Pulmonary artery endothelial cell (primary cell): ENCODE results near the gene TTLL9. TPM values are rescaled to one million over a fixed set of nuclear protein-coding genes. Genes with fewer than 3 reads are reported as not detected.

Experiments used
- DNase-seq: peaks from one replicate; pipeline ENCODE4 v3.0.0-alpha.2; 2011; ENCODE audit warnings: low read depth, low spot score
- total RNA-seq: library from RNA; depleted of rRNA; stranded (reverse); fragments of >200 nt; gene quantifications from 2 replicates; pipeline ENCODE4 v1.2.3, GENCODE V29; 2014

TTLL9 gene
- total RNA-seq, 1 donor from 2014 or later, result 0.07 TPM

GRCh38 chr20:31977080-31977479, 106.6 kb downstream of the TTLL9 start:
- no peak for DNase-seq

- no peak for DNase-seq
Measured at GRCh38 chr20:31979713-31980426, 109.4 kb downstream of the TTLL9 start.

GRCh38 chr20:31981784-31982183, 111.3 kb downstream of the TTLL9 start:
- DNase-seq, result no peak

- no peak for DNase-seq
Measured at GRCh38 chr20:31984981-31985471, 114.6 kb downstream of the TTLL9 start.

GRCh38 chr20:31987744-31988143, 117.3 kb downstream of the TTLL9 start:
- no peak for DNase-seq

- DNase-seq, result no peak
Measured at GRCh38 chr20:31988430-31989015, 118.1 kb downstream of the TTLL9 start.

GRCh38 chr20:31989030-31989645, 118.7 kb downstream of the TTLL9 start:
- no peak for DNase-seq

- DNase-seq, result no peak
Measured at GRCh38 chr20:31990641-31991338, 120.4 kb downstream of the TTLL9 start.

- no peak for DNase-seq
Measured at GRCh38 chr20:31991339-31991705, 120.9 kb downstream of the TTLL9 start.

GRCh38 chr20:31992086-31992485, 121.7 kb downstream of the TTLL9 start:
- DNase-seq, result no peak

Other genes starting within 250 kb of the TTLL9 start
- not detected in 2 replicates for gene COX4I2, start 232.7 kb upstream of the TTLL9 start, total RNA-seq
- 81.2 and 97.4 TPM in 2 replicates for gene BCL2L1, start 147.8 kb upstream of the TTLL9 start, total RNA-seq
- 39.3 and 82.0 TPM in 2 replicates for gene TPX2, start 131.3 kb upstream of the TTLL9 start, total RNA-seq
- 0.11 and 0.40 TPM in 2 replicates for gene MYLK2, start 51.3 kb upstream of the TTLL9 start, total RNA-seq
- gene FOXS1, start 25.0 kb upstream of the TTLL9 start, total RNA-seq, result not detected in 2 replicates
- not detected in 2 replicates for gene DUSP15, start 107 bp upstream of the TTLL9 start, total RNA-seq
- gene PDRG1, start 81.4 kb downstream of the TTLL9 start, total RNA-seq, result 5.7 and 6.2 TPM in 2 replicates
- gene XKR7, start 97.5 kb downstream of the TTLL9 start, total RNA-seq, result not detected in 2 replicates
- 6.4 and 10.3 TPM in 2 replicates for gene CCM2L, start 139.8 kb downstream of the TTLL9 start, total RNA-seq
- gene HCK, start 181.6 kb downstream of the TTLL9 start, total RNA-seq, result not detected in 2 replicates
- 24.4 and 32.5 TPM in 2 replicates for gene TM9SF4, start 239.1 kb downstream of the TTLL9 start, total RNA-seq